Peyer's patch (tissue), 4 donors: Measurements from ENCODE around the gene FGGY. TPM values are rescaled to one million over a fixed set of nuclear protein-coding genes. Genes with fewer than 3 reads are reported as not detected.

Experiments
- DNase-seq, 3 donors: peaks; one replicate each; pipeline ENCODE4 v3.0.0-alpha.2; 2017 to 2019
- H3K27ac ChIP-seq, 4 donors: fragments of 200-600 bp; sonication (generic); one replicate each; pipeline ENCODE4 v1.5.1; 2016 to 2019
- H3K27me3 ChIP-seq, 2 donors: fragments of 200-600 bp; sonication (generic); one replicate each; pipeline ENCODE4 v1.5.1; 2019
- H3K36me3 ChIP-seq, 3 donors: fragments of 200-600 bp; sonication (generic); one replicate each; pipeline ENCODE4 v1.5.1; 2016 to 2019
- H3K4me1 ChIP-seq, 4 donors: fragments of 200-600 bp; sonication (generic); one replicate each; pipeline ENCODE4 v1.5.1; 2016 to 2019
- H3K4me3 ChIP-seq, 4 donors: fragments of 200-600 bp; sonication (generic); 1 replicate in 3 of 4; 2 replicates in 1 of 4; pipeline ENCODE4 v1.5.1; 2016 to 2019; ENCODE audit warnings: mild to moderate bottlenecking in 1 of 4
- H3K9me3 ChIP-seq, 4 donors: fragments of 200-600 bp; sonication (generic); one replicate each; pipeline ENCODE4 v1.5.1; 2016 to 2019; ENCODE audit warnings: mild to moderate bottlenecking in 1 of 4
- CTCF ChIP-seq, 6 experiments: fragments of 450-650 bp in 4 of 6; fragments of 200-600 bp in 2 of 6; sonication (generic) in 1 of 6; IDR thresholded peaks; one replicate each; pipeline ENCODE4 v1.5.1; 2017 to 2019; ENCODE audit warnings: antibody characterized with exemption in 6 of 6, mild to moderate bottlenecking in 3 of 6, moderate library complexity in 1 of 6
- POLR2A ChIP-seq, 2 donors: fragments of 450-650 bp; IDR thresholded peaks; one replicate each; pipeline ENCODE4 v1.5.1; 2017; ENCODE audit warnings: antibody characterized with exemption in 2 of 2, mild to moderate bottlenecking in 2 of 2, moderate library complexity in 2 of 2
- total RNA-seq, 4 donors: library from RNA; depleted of rRNA; stranded (reverse); fragments of >200 nt; gene quantifications; one replicate each; pipeline ENCODE4 v1.1.0, GENCODE V29; 2016

FGGY gene
- total RNA-seq, 4 donors from 2014 or later: 18.9 to 102 (median 33.6) TPM

- H3K4me1 ChIP-seq: no peaks in the 10 kb centered on the region
- no peak for DNase-seq
- TF ChIP-seq POLR2A (IDR thresholded peaks at IDR 0.05) (no peak), CTCF (IDR thresholded peaks at IDR 0.05) (no peak)
- H3K4me3 ChIP-seq: no peak overlapping the region
- H3K27ac ChIP-seq: no peak overlapping the region
- no peaks in the 10 kb centered on the region for H3K9me3 ChIP-seq
- no peaks in the 10 kb centered on the region for H3K27me3 ChIP-seq
- no peaks in the 10 kb centered on the region for H3K36me3 ChIP-seq
Measured at GRCh38 chr1:59769736-59770095, 472.8 kb downstream of the FGGY start.

GRCh38 chr1:59771361-59771760 is 474.5 kb downstream of the FGGY start:
- Histone ChIP-seq H3K36me3 (no peaks in the 10 kb centered on the region), H3K4me3 (no peak overlapping the region), H3K9me3 (no peaks in the 10 kb centered on the region), H3K27ac (no peak overlapping the region), H3K4me1 (no peaks in the 10 kb centered on the region), H3K27me3 (no peaks in the 10 kb centered on the region)
- TF ChIP-seq CTCF (IDR thresholded peaks at IDR 0.05): no peak
- TF ChIP-seq POLR2A (IDR thresholded peaks at IDR 0.05): no peak
- DNase-seq: no peak

- TF ChIP-seq POLR2A (IDR thresholded peaks at IDR 0.05): no peak
- no peak for TF ChIP-seq CTCF (IDR thresholded peaks at IDR 0.05)
- H3K36me3 ChIP-seq: no peaks in the 10 kb centered on the region
- no peaks in the 10 kb centered on the region for H3K27me3 ChIP-seq
- H3K27ac ChIP-seq: no peak overlapping the region
- no peaks in the 10 kb centered on the region for H3K4me1 ChIP-seq
- no peak for DNase-seq
- H3K9me3 ChIP-seq: no peaks in the 10 kb centered on the region
- no peak overlapping the region for H3K4me3 ChIP-seq
Measured at GRCh38 chr1:59775480-59775879, 478.6 kb downstream of the FGGY start.

- H3K36me3 ChIP-seq: no peaks in the 10 kb centered on the region
- H3K27ac ChIP-seq: no peak overlapping the region
- H3K4me1 ChIP-seq: no peaks in the 10 kb centered on the region
- no peaks in the 10 kb centered on the region for H3K27me3 ChIP-seq
- no peak overlapping the region for H3K4me3 ChIP-seq
- no peaks in the 10 kb centered on the region for H3K9me3 ChIP-seq
- no peak for DNase-seq
- TF ChIP-seq POLR2A (IDR thresholded peaks at IDR 0.05) (no peak), CTCF (IDR thresholded peaks at IDR 0.05) (no peak)
Measured at GRCh38 chr1:59776960-59777852, 480.3 kb downstream of the FGGY start.

- no peaks in the 10 kb centered on the region for H3K4me1 ChIP-seq
- H3K36me3 ChIP-seq: no peaks in the 10 kb centered on the region
- no peak overlapping the region for H3K27ac ChIP-seq
- no peak overlapping the region for H3K4me3 ChIP-seq
- peak in 1 of 6 experiments; percentile 4 for TF ChIP-seq CTCF (IDR thresholded peaks at IDR 0.05)
- no peak for TF ChIP-seq POLR2A (IDR thresholded peaks at IDR 0.05)
- H3K9me3 ChIP-seq: no peaks in the 10 kb centered on the region
- H3K27me3 ChIP-seq: no peaks in the 10 kb centered on the region
- DNase-seq: no peak
Measured at GRCh38 chr1:59779949-59780348, 483.1 kb downstream of the FGGY start.
